Stimulated activated CD8-positive, alpha-beta memory T cell treated with anti-CD3 and anti-CD28 coated beads, Interleukin-2, amount 100 ng/mL, for 48 hours (primary cell): ENCODE data around the gene SLC24A4.
A peak's percentile ranks its signal among the peaks of the same experiment; 100 is the strongest.

Experiments
- DNase-seq, 2 donors: peaks; one replicate each; pipeline ENCODE4 v3.0.0-alpha.2; 2020; ENCODE audit warnings: low read depth in 2 of 2

Gene SLC24A4

GRCh38 chr14:92316937-92317336, 6.0 kb upstream of the SLC24A4 start:
- DNase-seq = no peak

- no peak for DNase-seq
Observed at GRCh38 chr14:92317511-92317910, 5.5 kb upstream of the SLC24A4 start.

- no peak for DNase-seq
Observed at GRCh38 chr14:92321701-92322100, 1.3 kb upstream of the SLC24A4 start.

GRCh38 chr14:92322516-92322915, 449 bp upstream of the SLC24A4 start:
- no peak for DNase-seq

- DNase-seq = no peak
Observed at GRCh38 chr14:92323916-92324818, 1.2 kb downstream of the SLC24A4 start.

GRCh38 chr14:92325835-92326234, 2.9 kb downstream of the SLC24A4 start:
- DNase-seq = no peak

GRCh38 chr14:92328664-92329255, 5.8 kb downstream of the SLC24A4 start:
- no peak for DNase-seq

- no peak for DNase-seq
Observed at GRCh38 chr14:92334050-92334449, 11.1 kb downstream of the SLC24A4 start.

GRCh38 chr14:92336363-92336762, 13.4 kb downstream of the SLC24A4 start:
- no peak for DNase-seq

- DNase-seq = no peak
Observed at GRCh38 chr14:92339426-92339825, 16.5 kb downstream of the SLC24A4 start.

GRCh38 chr14:92340071-92340470, 17.1 kb downstream of the SLC24A4 start:
- no peak for DNase-seq

GRCh38 chr14:92340931-92341330, 18.0 kb downstream of the SLC24A4 start:
- DNase-seq = peak in 1 of 2 donors; percentile 24

GRCh38 chr14:92341791-92342190, 18.8 kb downstream of the SLC24A4 start:
- peak in 1 of 2 donors; percentile 37 for DNase-seq

GRCh38 chr14:92348154-92348553, 25.2 kb downstream of the SLC24A4 start:
- DNase-seq = no peak

- no peak for DNase-seq
Observed at GRCh38 chr14:92351750-92352149, 28.8 kb downstream of the SLC24A4 start.

- DNase-seq = peak; percentile 17 to 34
Observed at GRCh38 chr14:92352158-92352985, 29.4 kb downstream of the SLC24A4 start.

- DNase-seq = no peak
Observed at GRCh38 chr14:92353447-92353846, 30.5 kb downstream of the SLC24A4 start.

- DNase-seq = no peak
Observed at GRCh38 chr14:92356677-92357076, 33.7 kb downstream of the SLC24A4 start.

GRCh38 chr14:92360651-92361370, 37.8 kb downstream of the SLC24A4 start:
- no peak for DNase-seq

- DNase-seq = no peak
Observed at GRCh38 chr14:92362781-92363235, 39.8 kb downstream of the SLC24A4 start.

- no peak for DNase-seq
Observed at GRCh38 chr14:92366237-92366636, 43.3 kb downstream of the SLC24A4 start.

GRCh38 chr14:92368001-92368400, 45.0 kb downstream of the SLC24A4 start:
- no peak for DNase-seq
